Caco-2 (cell line): ENCODE results near the gene VPS37D. TPM values are rescaled to one million over a fixed set of nuclear protein-coding genes. Genes with fewer than 3 reads are reported as not detected.

ENCODE experiments used
- BruUV-seq: library from RNA; stranded (reverse); fragments of 400-500 nt; replicated peaks from 2 replicates; lab custom pipeline; 2021; lab: Mats Ljungman, UMichigan
- CTCF ChIA-PET: fragments of 300-600 bp; sonication (Branson Sonifier 250); formaldehyde crosslinking; loops from one replicate; lab custom pipeline; 2022; ENCODE audit warnings: antibody characterized with exemption; lab: Charles Lee
- POLR2A ChIA-PET: fragments of 300-600 bp; sonication (Branson Sonifier 250); formaldehyde crosslinking; loops from one replicate; lab custom pipeline; 2022; ENCODE audit warnings: antibody characterized with exemption; lab: Charles Lee
- DNase-seq, 2 experiments: peaks; one replicate each; pipeline versions ENCODE4 v3.0.0 to v3.0.0-alpha.2; 2020 to 2022
- H3K27me3 ChIP-seq: replicated peaks from 2 replicates; pipeline ENCODE4 v1.6.0; 2011; ENCODE audit warnings: low read length; ENCODE audit not compliant: control insufficient read depth, insufficient read depth
- H3K36me3 ChIP-seq: 2 replicates; pipeline ENCODE4 v1.5.1; 2011; ENCODE audit warnings: low read length; ENCODE audit not compliant: control insufficient read depth, insufficient read depth
- H3K4me1 ChIP-seq: fragments of 250-450 bp; sonication (Bioruptor Pico); 2 replicates; pipeline ENCODE4 v1.5.1; 2020; ENCODE audit warnings: mild to moderate bottlenecking
- H3K4me3 ChIP-seq: 2 replicates; pipeline ENCODE4 v1.5.1; 2011; ENCODE audit warnings: low read depth, mild to moderate bottlenecking, control low read depth, low read length
- H3K9me3 ChIP-seq: fragments of 250-450 bp; sonication (Bioruptor Pico); 2 replicates; pipeline ENCODE4 v1.5.1; 2020; ENCODE audit warnings: mild to moderate bottlenecking, moderate library complexity
- H3K27ac Mint-ChIP-seq: one replicate; pipeline ENCODE4 v1.8.0; 2022; ENCODE audit warnings: mixed read lengths; ENCODE audit not compliant: unreplicated experiment
- H3K27me3 Mint-ChIP-seq: one replicate; pipeline ENCODE4 v1.8.0; 2022; ENCODE audit warnings: mixed read lengths; ENCODE audit not compliant: insufficient read depth, unreplicated experiment
- H3K36me3 Mint-ChIP-seq: one replicate; pipeline ENCODE4 v1.8.0; 2022; ENCODE audit warnings: mild to moderate bottlenecking, mixed read lengths; ENCODE audit not compliant: insufficient read depth, unreplicated experiment
- H3K4me1 Mint-ChIP-seq: one replicate; pipeline ENCODE4 v1.8.0; 2022; ENCODE audit warnings: low read depth, mixed read lengths; ENCODE audit not compliant: unreplicated experiment
- H3K4me3 Mint-ChIP-seq: one replicate; pipeline ENCODE4 v1.8.0; 2022; ENCODE audit warnings: mild to moderate bottlenecking, moderate library complexity, mixed read lengths; ENCODE audit not compliant: unreplicated experiment
- H3K9me3 Mint-ChIP-seq: one replicate; pipeline ENCODE4 v1.8.0; 2022; ENCODE audit warnings: mixed read lengths; ENCODE audit not compliant: unreplicated experiment
- CTCF ChIP-seq, 2 experiments: fragments of 200-600 bp in 1 of 2; IDR thresholded peaks; 1 replicate in 1 of 2; 2 replicates in 1 of 2; pipeline versions ENCODE4 v1.5.1 to v1.8.0; 2011 to 2022; ENCODE audit warnings: antibody characterized with exemption in 1 of 2, control low read depth in 1 of 2, inconsistent platforms in 1 of 2, low read depth in 1 of 2, low read length in 1 of 2, mild to moderate bottlenecking in 1 of 2, moderate library complexity in 1 of 2; ENCODE audit not compliant: insufficient read depth in 1 of 2, severe bottlenecking in 1 of 2, unreplicated experiment in 1 of 2
- intact Hi-C: fragments of 100-400 bp; cut with micrococcal nuclease; formaldehyde crosslinking; loops from one replicate; pipeline ENCODE4 v1.10.0; 2022; ENCODE audit not compliant: unreplicated experiment
- total RNA-seq: library from RNA; stranded (reverse); gene quantifications from 2 replicates; pipeline ENCODE4 v1.2.3, GENCODE V29; 2022

The VPS37D gene
- total RNA-seq, 1 experiment from 2014 or later: 2.7 TPM

GRCh38 chr7:73621168-73622063, 46.2 kb upstream of the VPS37D start:
- Mint-ChIP-seq H3K9me3 (no peaks in the 10 kb centered on the region), H3K4me3 (no peak overlapping the region), H3K4me1 (peaks cover 8% of the 10 kb centered on the region), H3K36me3 (peaks cover 6% of the 10 kb centered on the region), H3K27ac (no peak overlapping the region), H3K27me3 (no peaks in the 10 kb centered on the region)
- intact Hi-C loops: loop anchor here (5.0 kb wide), 1 partner anchor 96 kb away; the partner anchor contains the start of gene STX1A
- TF ChIP-seq CTCF (IDR thresholded peaks at IDR 0.05; ENCODE audit: insufficient read depth in 1 of 2, low read depth in 1 of 2, low read length in 1 of 2, severe bottlenecking in 1 of 2, unreplicated experiment in 1 of 2): no peak
- DNase-seq: no peak
- Histone ChIP-seq H3K9me3 (no peaks in the 10 kb centered on the region), H3K4me3 (no peak overlapping the region), H3K27me3 (no peaks in the 10 kb centered on the region), H3K36me3 (no peaks in the 10 kb centered on the region), H3K4me1 (peaks cover 18% of the 10 kb centered on the region)
- ChIA-PET POLR2A (no interaction called here), CTCF (no interaction called here)
- no TSS peak for BruUV-seq

DNA sequence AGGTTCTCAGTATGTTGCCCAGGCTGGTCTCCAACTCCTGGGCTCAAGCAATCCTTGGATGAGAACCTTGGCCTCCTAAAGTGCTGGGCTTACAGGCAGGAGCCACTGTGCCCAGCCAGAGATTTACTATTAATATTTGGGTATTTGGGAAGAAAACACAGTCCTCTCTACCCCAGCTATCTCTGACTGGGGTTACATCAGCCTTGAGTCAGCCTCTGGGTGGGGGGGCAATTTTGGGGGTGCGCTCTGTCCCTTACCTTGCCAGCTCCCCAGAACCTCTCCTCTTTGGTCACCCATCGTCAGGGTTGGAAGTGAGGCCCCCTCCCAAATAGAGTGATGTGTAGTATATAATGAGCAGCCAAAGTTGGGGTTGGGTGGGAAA, 45.1 kb upstream of the VPS37D start:
- TF ChIP-seq CTCF (IDR thresholded peaks at IDR 0.05; ENCODE audit: insufficient read depth in 1 of 2, low read depth in 1 of 2, low read length in 1 of 2, severe bottlenecking in 1 of 2, unreplicated experiment in 1 of 2): no peak
- BruUV-seq: no TSS peak
- POLR2A ChIA-PET: interaction anchor here (0.6 kb wide), 1 partner anchor 94 kb away, joined by 3 read pairs; no protein-coding TSS in a partner anchor

DNA sequence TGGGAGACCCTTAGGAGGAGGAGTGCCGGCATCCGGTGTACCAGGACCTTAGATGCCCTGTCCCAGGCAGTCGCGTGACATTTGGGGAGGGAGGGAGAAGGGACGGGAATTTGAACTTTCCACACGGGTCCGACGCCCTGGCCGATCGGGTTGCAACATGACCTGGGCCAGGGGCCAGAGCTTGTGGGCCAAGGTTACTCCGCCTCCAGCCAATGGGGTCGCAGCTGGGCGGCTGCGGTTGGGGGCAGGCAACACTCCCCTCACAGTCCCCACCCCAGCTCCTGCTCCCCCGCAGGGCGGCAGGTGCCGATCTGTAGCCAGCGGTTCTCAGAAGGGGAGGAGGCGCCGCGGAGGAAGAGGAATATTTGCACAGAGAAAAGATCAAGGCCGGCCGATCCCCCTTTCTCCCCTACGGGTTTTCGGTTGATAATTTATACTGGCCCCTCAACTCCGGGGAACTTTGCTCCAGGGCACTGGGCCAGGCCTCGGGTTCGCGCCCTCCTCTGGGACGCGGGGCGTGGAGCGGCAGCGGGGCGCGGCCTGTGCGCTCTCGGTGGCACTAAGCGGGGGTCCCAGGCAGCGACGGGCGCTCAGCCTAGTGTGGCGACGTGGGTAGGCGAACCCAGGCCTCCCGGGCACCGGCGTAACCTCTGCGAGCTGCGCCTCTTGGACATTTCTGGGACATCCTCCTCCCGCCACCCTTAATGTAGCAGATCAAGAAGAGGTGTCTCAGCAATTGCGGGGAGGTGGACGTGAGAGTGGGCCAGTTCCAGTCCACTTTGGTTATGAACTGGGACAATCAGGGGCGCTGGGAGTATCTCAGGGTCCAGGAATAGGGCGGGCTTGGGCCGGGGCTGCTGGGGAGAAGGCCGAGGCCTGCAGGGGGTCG, 44.5 kb upstream of the VPS37D start:
- H3K27me3 Mint-ChIP-seq: no peaks in the 10 kb centered on the region
- H3K4me3 Mint-ChIP-seq: peak overlapping the region; percentile 88
- POLR2A ChIA-PET: no interaction called here
- Histone ChIP-seq H3K9me3 (no peaks in the 10 kb centered on the region), H3K4me1 (peaks cover 18% of the 10 kb centered on the region), H3K4me3 (peak overlapping the region; percentile 98), H3K27me3 (no peaks in the 10 kb centered on the region), H3K36me3 (no peaks in the 10 kb centered on the region)
- peak; percentile 56 to 64 for DNase-seq
- CTCF ChIA-PET: interaction anchor here (1.0 kb wide), 1 partner anchor 10 kb away, joined by 3 read pairs; no protein-coding TSS in a partner anchor
- TSS peak; percentile 60 for BruUV-seq
- H3K36me3 Mint-ChIP-seq: peaks cover 6% of the 10 kb centered on the region
- no peak for TF ChIP-seq CTCF (IDR thresholded peaks at IDR 0.05; ENCODE audit: insufficient read depth in 1 of 2, low read depth in 1 of 2, low read length in 1 of 2, severe bottlenecking in 1 of 2, unreplicated experiment in 1 of 2)
- no peaks in the 10 kb centered on the region for H3K9me3 Mint-ChIP-seq
- intact Hi-C loops: loop anchor here (5.0 kb wide), 1 partner anchor 94 kb away; the partner anchor contains the start of gene STX1A
- H3K4me1 Mint-ChIP-seq: peaks cover 8% of the 10 kb centered on the region
- H3K27ac Mint-ChIP-seq: no peak overlapping the region

More for the DNA sequence above, 45.1 kb upstream of the VPS37D start:
- intact Hi-C loops: loop anchor here (5.0 kb wide), 1 partner anchor 95 kb away; the partner anchor contains the start of gene STX1A
- no peak for DNase-seq
- Histone ChIP-seq H3K27me3 (no peaks in the 10 kb centered on the region), H3K4me3 (peak overlapping the region; percentile 98), H3K9me3 (no peaks in the 10 kb centered on the region), H3K4me1 (peaks cover 18% of the 10 kb centered on the region), H3K36me3 (no peaks in the 10 kb centered on the region)
- Mint-ChIP-seq H3K27ac (no peak overlapping the region), H3K4me1 (peaks cover 8% of the 10 kb centered on the region), H3K4me3 (peak overlapping the region; percentile 88), H3K9me3 (no peaks in the 10 kb centered on the region), H3K27me3 (no peaks in the 10 kb centered on the region), H3K36me3 (peaks cover 6% of the 10 kb centered on the region)
- CTCF ChIA-PET: interaction anchor here (1.0 kb wide), 1 partner anchor 9 kb away, joined by 3 read pairs; no protein-coding TSS in a partner anchor
